ENCODE results near the gene PRICKLE3. TPM values are rescaled to one million over a fixed set of nuclear protein-coding genes. Genes with fewer than 3 reads are reported as not detected.

The PRICKLE3 gene
- total RNA-seq, 1 donor from 2014 or later, result 18.9 TPM

DNA sequence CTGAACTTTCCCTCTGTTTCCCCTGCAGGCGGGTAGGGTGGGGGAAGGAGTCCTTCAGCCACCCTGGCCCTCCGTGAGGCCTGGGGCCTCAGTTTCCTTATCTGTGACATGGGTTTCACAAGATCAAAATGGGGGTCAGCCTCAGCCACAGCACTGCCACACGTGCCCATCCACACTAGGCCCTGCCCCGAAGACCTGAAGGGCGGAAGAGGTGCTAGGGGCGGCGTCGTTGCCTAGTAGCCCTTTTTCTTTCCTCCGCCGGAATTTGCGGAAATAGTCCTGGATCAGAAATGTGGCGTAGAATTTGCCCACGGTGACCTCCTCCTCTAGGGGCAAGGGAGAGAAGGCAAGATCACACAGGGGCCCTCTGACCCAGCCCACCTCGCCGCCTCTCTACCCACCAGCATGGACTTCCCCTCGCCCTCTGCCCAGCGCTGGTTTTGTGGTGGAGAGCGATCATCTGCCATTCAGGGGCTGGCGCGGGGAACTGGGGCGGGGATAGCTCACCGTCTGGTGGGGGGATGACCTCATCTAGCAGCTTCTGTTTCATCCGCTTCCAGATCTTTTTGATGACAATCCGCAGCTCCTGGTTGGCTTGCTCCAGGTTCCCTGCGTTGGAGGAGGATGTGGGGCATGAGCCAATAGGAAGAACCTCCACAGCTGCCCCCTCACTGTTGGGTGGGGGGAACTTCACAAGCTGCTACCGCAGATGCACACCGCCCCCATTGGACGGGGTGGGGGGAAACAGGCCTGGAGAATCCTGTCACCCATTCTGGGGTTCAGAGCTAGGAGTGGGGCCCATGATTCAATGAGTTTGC is 23.5 kb upstream of the PRICKLE3 start:
- intact Hi-C loops (cut with micrococcal nuclease), result no loop called here

GRCh38 chrX:49208399-49208798 is 22.2 kb upstream of the PRICKLE3 start:
- intact Hi-C loops (cut with micrococcal nuclease), result no loop called here

GRCh38 chrX:49206543-49206942 is 20.4 kb upstream of the PRICKLE3 start:
- intact Hi-C loops (cut with micrococcal nuclease), result no loop called here

DNA sequence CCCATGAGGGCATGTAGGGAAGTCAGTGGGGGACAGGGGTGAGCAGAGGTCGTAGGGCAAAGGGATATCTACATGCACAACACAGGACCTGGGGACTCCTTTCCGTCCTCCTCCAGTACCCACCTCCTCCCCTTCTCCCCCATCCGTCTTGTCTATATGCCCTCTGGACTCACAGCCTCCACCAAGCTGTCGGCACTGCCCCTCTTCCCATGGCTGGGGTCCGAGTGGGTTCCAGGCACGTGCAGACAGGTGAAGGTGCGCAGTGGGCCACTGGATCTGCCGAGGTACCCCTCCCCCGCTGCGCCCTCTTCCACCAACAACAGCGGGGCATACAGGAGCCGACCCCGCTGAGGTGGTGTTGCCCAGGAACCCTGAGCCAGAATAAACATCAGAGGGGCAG is 19.3 kb upstream of the PRICKLE3 start:
- intact Hi-C loops (cut with micrococcal nuclease), result no loop called here

- intact Hi-C loops (cut with micrococcal nuclease), result no loop called here
Measured at GRCh38 chrX:49204709-49205108, 18.5 kb upstream of the PRICKLE3 start.

DNA sequence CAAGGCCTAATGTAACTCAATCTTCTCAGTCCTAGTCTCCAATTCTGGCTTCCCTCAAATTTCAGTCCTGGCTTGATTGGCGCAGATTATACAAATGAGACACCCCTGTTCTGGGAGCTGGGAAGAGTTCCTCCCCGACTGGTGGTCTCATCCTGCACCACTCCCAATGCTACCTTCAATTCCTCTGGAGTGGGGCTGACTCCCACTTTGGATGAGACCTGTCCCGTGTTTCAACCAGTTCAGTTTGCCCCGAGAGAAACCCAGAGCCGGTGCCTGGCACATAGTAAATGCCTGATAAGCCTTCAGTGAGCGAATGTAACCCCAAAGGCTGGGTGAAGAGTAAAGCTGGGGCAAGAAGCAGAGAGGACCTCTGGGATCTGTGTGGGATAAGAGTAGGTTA is 17.8 kb upstream of the PRICKLE3 start:
- intact Hi-C loops (cut with micrococcal nuclease), result no loop called here

GRCh38 chrX:49203536-49203935 is 17.4 kb upstream of the PRICKLE3 start:
- intact Hi-C loops (cut with micrococcal nuclease), result no loop called here

GRCh38 chrX:49202022-49202421 is 15.8 kb upstream of the PRICKLE3 start:
- intact Hi-C loops (cut with micrococcal nuclease), result no loop called here

- intact Hi-C loops (cut with micrococcal nuclease), result loop anchor here (1.0 kb wide), 5 partner anchors 9 to 661 kb away; partner anchors contain the start of genes CCDC22, PPP1R3F and TBC1D25
Measured at GRCh38 chrX:49199906-49200771, 14.0 kb upstream of the PRICKLE3 start, which contains the start of gene SYP. Gene SYP, minus strand, starts transcription at chrX:49200193. Its CDS starts 7 bp downstream, at chrX:49200186.

GRCh38 chrX:49199315-49199595 is 13.1 kb upstream of the PRICKLE3 start:
- intact Hi-C loops (cut with micrococcal nuclease), result no loop called here

- intact Hi-C loops (cut with micrococcal nuclease), result no loop called here
Measured at GRCh38 chrX:49198540-49199314, 12.6 kb upstream of the PRICKLE3 start.

- intact Hi-C loops (cut with micrococcal nuclease), result no loop called here
Measured at GRCh38 chrX:49197543-49198087, 11.4 kb upstream of the PRICKLE3 start.

- intact Hi-C loops (cut with micrococcal nuclease), result no loop called here
Measured at GRCh38 chrX:49193542-49193964, 7.4 kb upstream of the PRICKLE3 start.

GRCh38 chrX:49192722-49193328 is 6.7 kb upstream of the PRICKLE3 start:
- intact Hi-C loops (cut with micrococcal nuclease), result loop anchor here (1.0 kb wide), 1 partner anchor 561 kb away; no protein-coding TSS in a partner anchor

DNA sequence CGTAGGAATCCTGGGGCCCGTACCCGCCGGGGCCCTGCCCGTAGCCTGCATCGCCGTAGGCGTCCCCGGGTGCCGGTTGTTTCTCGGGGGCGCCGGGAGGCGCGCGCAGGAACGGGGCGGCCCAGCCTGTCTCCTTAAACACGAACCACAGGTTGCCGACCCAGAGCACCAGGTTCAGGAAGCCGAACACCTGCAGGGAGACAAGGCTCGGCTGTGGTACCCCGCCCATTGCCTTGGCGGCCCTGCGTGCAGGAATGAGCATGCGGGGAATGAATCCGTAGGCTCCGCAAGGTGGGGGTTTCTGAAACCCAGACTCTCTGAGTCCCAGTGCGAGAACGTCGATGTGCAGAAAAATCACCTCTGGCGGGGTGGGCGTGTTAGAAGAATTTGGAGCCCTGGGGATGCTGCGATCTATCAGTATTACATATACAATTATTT is 5.4 kb upstream of the PRICKLE3 start:
- intact Hi-C loops (cut with micrococcal nuclease), result loop anchor here (1.0 kb wide), 11 partner anchors 9 to 594 kb away; partner anchors contain the start of genes CCDC22, GPKOW, PPP1R3F and SYP

DNA sequence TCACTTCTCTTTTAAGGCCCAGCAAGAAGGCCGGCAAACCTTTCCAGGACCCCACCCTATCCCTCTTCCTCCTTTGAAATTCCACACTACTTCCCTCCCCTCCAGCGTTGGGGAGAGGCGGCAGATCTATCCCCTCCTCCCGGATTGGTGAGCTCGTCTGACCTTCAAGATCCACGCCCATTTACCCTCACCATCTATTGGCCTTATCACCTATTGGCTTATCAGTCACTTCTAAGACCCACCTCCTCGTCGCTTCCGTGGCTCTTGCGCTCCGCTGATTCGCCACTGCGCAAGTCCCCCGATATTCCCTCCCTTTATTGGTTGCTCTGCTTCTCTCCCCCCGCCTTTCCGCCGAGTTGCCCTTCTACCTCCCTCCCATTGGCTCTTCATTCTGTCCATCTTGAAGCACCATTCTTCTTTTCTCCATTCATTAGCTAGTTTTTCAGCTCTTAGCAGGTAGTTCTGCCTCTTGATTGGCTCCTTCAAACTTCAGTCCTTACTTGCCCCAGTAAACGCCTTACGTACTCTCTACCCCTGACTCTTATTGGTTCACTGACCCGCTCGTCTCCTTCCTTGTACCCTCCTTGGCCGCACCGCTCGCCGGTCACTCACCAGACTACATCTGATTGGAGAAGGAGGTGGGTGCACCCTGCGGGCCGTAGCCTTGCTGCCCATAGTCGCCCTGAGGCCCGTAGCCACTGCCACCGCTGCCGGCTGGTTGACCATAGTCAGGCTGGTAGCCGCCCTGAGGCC is 4.8 kb upstream of the PRICKLE3 start:
- intact Hi-C loops (cut with micrococcal nuclease), result loop anchor here (1.0 kb wide), 11 partner anchors 9 to 688 kb away; partner anchors contain the start of genes CCDC22, GPKOW, PPP1R3F and SYP

- intact Hi-C loops (cut with micrococcal nuclease), result loop anchor here (1.0 kb wide), 1 partner anchor 690 kb away; the partner anchor contains the start of gene USP27X
Measured at GRCh38 chrX:49189606-49190005, 3.4 kb upstream of the PRICKLE3 start.

DNA sequence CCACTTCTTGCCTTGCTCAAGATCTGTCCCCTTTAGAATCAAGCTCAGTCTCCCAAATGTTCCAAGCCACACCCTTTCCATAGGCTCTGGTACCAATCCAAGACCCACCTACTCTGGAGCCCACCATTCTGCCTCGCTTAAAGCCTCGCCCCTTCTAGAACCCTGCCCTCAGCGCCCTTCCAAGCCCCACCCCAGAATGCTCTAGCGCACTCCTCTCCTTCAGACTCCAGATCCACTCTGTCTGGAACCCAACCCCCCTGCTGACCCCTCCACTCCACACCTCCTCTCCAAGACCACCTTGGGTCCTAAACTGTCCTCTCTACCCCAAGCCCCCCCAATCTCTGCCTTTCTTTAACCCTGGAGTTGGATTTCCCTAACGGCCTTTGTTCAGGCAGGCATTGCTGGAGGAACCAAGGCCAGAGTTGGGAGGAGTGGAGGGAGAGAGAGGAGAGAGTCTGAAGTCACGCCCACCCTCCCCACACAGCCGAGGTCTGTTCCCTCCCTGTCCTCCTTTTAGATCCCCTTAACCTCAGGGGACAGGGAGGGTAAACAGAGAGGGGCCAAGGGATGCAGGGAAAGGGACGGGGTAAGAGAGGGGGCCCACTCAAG is 2.4 kb upstream of the PRICKLE3 start:
- intact Hi-C loops (cut with micrococcal nuclease), result no loop called here

DNA sequence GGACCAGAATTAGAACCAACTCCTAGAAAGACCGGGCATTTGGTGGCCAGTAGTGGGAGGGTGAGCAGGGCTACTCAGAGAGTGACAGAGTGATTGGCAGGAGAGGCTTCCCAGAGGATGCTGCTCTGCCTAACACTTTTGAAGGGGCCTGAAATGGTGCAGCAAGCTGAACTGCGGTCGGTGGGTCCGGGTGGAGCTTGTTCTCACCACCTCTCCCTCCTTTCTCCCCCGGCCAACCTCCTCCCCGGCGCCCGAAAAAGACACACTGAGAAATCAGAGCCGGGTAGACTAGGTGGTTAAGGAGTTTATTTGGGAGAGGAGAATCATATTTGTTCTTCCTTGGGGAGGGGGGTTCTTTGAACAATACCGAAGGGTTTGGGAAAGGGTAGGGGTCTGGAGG is 1.4 kb upstream of the PRICKLE3 start:
- intact Hi-C loops (cut with micrococcal nuclease), result no loop called here

Data from T-helper 1 cell treated with Interleukin-12 subunit alpha and Interleukin-12 subunit beta and Interleukin-4 antibody, amounts not matched to agents 30 ng/mL and 1 ng/mL, for 36 hours (primary cell).